Stimulated activated CD4-positive, alpha-beta T cell treated with anti-CD3 and anti-CD28 coated beads, Interleukin-1b, Interleukin-23, amount 100 ng/mL, for 24 hours (primary cell): ENCODE data around the gene MYO10.
"Not testable (repeated sequence)": the region's sequence is repeated elsewhere in the genome, so short reads cannot be mapped to it uniquely, and the experiment has no call there.

Experiments used
- DNase-seq, 4 experiments: peaks; one replicate each; pipeline ENCODE4 v3.0.0-alpha.2; 2020; ENCODE audit warnings: low read depth in 4 of 4, low spot score in 1 of 4

The MYO10 gene

DNA sequence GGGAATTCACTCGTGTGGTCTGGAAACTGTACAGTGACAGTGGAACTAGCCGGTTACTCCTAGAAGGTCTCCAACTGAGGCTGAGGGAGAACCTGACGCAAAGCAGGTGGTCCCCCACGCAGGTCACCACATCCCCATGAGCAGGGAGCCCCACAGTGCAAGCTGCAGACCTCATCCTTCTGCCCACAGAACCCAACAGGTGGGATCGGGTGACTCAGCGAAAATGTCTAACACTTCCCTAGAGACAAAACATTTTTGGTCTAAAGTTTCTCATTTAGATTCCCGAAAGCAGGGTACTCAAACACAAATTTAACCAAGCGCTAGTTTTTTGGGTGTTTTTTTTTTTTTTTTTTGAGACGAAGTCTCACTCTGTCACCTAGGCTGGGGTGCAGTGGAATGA, 256.9 kb downstream of the MYO10 start:
- DNase-seq, result no peak

DNA sequence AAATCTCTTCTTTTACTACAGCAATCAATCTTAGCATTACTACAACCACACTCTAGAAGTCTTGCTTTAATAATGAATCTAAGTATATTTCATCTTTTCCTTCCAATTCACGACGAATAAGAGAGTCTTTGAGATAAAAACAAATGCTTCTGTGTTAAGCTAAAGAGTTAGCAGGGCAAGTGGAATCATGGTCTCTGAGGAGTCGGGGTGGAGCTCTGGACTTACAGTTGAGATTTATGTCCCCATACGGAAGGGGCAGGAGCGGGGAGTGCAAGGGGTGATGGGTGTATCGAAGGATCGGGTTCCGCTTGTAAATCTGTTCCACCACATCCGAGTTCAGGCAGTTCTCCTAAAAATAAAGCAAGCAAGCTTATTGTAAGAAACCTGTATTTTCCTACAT, 260.3 kb downstream of the MYO10 start:
- no peak for DNase-seq

DNA sequence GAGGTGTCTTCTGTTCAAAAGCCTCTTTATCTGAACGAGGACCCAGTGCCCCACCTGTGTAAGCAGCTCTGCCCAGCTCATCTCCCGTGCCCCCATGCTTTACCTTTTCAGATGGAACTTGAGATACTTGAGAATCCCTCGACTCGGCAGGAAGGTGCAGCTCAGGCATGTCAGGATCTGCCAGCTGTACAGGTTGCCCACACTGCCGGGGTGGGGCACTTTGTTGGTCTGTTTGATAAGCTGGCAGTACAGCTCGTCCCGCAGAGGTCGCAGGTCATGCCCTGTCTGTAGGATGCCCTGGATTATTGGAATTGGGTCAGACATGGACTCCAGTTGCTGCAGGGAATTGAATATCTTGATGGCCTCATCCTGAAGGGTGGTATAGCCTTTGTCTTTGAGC, 261.3 kb downstream of the MYO10 start:
- no peak for DNase-seq

DNA sequence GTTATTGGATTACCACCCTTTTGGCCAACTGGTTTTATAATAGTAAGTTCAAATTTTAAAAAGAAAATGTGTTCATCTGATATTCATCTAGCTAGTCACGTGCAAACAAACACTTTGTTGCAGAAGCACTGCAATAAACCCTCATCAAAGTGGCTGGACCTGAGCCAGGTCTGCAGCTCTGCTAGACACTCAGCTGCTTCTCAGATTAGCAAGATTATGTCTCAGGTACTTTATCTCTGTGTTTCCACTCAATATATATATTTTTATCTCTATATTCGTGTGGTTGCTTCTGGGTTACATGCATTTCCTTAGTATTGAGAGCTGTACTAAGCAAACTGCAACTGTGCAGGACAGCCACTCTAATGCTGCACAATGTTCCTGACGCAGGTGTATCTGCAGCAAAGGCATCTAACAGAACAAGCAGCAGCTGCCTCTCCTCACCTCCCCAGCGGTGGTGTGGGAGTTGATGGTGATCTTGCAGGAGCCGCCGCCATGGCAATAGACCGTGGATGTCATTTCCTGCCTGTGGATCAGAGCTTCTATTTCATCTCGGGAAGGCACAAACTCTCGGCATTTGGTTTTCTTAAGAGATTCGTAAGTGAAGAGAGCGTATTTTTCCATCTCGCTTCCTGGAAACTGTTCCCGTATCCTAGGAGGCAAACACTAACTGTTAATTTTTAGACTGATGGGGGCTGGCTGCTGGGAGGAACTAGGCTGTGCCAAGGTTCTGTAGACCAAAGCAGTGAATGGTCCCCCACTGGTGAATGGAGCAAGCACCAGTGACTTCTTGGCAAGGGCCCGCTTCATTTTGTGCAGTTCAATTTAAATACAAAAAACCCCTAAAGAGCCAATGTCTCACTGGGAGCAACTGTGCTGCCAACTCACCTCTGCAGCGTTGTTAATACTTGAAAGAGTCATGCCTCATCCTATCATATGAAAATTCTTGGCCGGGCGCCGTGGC, 262.6 kb downstream of the MYO10 start:
- DNase-seq, result no peak

DNA sequence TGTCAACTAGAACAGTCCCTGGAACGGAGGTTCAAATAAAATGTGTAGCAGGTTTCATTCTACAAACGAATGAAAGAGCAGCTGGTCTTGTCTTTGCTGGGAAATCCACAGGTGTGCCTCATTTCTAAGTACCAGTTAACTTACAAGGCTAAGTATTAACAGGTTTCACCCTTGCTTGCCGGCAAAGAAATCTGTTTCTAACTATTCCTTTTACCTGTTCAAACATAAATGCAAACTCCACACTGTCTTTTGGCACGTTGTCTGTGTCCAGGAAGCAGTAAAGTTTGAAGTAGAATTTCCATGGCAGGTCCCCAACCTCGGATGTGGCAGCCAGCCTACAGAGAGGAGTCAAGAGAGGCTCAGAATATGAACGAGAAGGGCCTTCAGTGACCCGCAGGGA, 264.9 kb downstream of the MYO10 start:
- no peak for DNase-seq

DNA sequence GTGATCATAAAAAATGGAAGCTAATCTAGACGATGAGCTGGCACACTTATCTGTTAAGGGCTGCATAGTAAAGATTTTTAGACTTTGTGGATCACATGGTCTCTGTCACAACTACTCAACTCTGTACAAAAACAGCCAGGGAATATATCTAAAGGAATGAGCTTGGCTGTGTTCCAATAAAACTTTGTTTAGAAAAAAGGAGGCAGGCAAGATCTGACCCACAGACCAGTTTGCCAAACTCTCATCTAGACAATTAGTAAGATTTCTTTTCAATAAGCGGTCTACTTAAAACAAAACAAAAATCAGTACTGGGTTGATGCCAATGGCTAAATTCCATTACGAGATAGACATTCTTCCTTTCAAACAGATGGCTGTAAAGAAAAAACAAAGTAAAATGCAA, 266.3 kb downstream of the MYO10 start:
- DNase-seq, result no peak

DNA sequence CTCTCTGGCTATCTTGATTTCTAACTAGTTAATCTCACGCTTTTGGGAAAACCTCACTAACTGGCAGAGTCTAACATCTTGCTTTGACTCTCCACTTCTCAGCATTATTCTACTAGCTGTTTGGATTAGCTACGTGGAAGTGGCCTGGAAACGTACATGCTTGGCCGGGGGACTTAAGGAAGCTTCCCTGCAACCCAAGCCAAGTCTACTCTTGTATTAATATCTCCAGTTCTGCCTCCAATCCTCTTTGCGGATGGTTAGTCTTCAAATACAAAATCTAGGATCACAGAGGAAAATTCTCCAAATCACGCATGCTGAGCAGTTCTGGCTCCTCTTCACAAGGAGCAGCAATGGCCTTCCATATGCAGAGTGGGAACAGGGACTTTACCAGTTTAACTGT, 267.5 kb downstream of the MYO10 start:
- no peak for DNase-seq

DNA sequence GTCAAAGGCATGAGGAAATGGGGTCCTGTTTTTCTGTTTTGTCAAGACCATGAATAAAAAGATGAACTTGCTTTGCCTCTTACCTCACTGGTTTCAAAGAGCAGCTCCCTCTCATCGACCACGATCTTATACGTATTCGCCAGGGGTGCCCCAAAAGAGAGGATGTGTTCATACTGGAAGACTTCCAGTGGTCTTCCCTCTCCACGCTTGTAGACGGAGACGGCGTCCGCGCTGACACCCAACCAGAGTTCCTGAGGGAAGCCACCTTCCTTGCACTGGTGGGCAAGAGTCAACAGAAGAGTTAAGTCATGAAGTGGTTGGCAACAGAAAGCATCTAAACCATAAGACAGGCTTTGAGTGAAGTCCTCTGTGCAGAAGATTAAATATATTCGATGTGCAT, 267.9 kb downstream of the MYO10 start:
- DNase-seq, result no peak

DNA sequence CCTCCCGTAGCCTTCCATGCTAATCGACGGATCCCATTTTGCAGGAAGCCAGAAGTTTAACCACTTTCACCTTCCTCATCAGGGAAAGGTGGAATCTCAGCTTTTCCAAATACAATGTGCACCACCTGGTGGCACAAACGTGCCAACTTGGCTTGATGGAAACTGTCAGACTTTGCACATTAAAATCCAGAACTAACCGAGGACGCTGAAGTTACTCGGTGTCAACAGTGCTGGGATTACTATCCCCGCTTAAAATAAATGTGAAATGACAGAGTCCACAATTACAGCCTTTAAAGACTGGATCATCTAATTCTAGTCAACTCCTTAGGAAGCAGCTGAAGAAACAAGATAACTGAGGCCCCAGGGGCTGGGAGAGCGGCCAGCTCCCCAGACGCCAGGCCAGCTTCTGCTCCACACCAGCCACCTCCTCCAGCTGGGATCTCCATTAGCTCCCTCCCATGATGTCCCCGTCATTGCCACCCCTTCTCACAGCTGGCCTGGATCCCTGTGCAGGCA, 269.1 kb downstream of the MYO10 start:
- DNase-seq, result no peak

DNA sequence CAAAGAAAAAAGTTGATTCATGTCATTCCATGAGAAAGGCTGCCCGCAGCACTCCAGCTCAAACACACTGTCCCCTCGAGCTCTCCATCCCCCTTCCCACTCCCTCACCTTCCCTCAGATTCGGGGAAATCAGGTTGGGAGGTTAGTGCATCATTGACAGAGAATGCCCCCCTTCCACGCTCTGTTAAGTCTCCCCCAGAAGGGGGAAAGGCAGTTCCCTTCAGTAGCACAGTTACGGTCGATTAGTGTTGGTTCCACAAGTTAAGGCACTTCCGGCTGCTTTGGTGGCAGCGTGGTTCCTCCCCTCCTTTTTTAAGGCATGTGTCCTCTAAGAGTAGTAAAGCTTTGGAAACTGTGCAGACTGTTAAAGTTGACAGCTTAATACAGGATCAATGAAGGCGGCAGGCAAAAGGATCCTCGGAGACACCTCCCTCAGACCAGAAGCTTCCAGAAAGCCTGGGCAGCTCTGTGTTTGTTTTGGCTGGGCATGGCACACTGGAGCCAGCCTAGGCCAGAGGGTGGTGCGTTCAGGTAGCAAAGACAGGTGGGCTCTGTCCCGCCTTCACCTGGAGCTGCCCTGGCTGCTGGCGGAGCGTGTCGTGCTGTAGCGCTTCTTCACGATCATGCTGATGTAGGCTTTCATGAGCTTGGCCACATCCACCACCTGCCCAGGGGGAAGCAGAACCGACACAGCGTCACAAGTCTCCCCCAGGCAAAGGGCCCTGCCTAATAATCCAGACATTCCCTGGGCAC, 269.8 kb downstream of the MYO10 start:
- DNase-seq, result no peak

DNA sequence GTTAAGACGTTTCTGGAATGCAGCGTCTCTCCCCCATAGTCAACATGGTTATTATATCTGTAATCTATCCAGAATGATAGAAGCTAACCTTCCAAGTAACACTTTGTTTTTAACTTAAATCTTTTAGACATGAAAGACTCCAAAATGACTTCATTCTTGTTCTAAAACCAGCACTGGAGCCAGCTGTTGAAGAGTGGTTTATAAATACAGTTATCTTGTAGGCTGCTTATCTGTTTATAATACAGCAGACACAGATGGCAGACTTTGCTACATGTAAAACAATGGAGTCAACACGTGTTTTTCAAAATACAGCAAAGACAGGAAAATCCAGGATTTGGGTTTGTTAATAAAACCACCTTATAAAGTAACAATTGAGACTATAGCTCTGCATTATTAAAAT, 270.5 kb downstream of the MYO10 start:
- DNase-seq, result no peak

DNA sequence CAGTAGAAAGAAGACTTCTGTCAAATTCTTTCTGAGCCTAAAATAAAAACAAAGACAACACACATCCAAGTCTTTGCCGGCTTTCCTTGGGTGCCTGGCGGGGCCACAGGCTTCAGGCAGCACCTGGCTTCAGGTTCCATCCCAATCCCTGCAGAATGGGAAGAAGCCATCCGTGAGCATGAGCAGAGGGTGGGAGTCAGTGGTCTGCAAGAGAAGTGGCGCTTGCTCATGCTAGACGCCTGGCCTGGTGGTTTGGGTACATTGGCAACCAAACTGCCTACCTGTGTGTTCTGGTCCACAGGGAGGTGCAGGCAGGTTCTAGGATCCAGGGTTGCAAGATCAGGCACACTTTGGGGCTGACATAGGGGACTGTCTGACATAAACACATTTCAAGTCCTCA, 271.7 kb downstream of the MYO10 start:
- DNase-seq, result no peak

DNA sequence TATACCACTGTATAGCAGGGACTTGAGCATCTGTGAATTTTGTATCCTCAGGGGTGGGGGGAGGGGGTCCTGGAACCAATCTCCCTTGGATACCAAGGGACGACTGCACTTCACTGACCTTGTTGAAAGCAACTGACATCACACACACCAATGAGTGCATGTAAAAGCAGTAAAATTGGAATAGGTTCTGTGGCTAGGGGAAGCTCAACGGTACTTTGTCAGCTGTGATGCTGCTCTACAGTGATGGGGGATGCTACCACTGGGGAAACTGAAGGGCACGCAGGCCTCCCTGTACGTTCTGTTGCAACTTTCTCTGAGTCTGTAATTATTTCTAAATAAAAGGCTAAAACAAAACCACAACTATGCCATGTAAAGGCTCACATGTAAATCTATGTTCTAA, 272.2 kb downstream of the MYO10 start:
- no peak for DNase-seq

DNA sequence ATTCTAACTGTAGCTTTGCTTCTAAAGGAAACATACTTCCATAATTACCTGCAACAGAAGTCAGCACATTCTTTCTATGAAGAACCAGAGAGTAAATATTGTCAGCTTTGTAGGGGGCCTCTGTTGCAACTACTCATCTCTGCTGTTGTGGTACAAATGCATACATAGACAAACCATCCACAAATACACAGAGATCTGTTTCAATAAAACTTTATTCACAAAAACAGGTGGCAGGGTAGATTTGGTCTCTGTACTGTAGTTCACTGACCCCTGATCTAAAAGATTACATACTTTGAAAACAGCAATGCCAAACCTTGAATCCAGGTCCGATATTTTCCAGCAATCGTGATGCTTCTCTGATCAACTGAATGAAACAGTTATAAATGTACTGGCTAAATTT, 274.4 kb downstream of the MYO10 start:
- DNase-seq, result no peak

DNA sequence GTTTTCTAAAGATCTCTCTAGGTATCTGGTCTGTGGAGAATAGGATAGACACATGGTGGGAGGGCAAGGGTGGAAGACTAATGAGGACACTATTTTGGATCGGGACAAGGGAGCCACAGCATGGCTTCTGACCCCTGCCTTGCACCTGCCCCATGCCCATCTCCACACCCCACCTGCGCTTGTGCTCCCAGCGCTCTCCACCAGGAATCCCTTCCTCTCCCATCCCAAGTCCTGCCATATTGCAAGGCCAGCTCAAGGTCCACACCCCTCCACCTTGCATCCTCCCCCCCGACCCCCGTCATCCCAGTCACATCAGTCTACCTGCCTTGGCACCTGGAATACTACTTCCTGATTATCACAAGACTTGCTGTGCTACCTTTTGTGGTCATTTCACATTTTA, 275.1 kb downstream of the MYO10 start:
- DNase-seq, result no peak

DNA sequence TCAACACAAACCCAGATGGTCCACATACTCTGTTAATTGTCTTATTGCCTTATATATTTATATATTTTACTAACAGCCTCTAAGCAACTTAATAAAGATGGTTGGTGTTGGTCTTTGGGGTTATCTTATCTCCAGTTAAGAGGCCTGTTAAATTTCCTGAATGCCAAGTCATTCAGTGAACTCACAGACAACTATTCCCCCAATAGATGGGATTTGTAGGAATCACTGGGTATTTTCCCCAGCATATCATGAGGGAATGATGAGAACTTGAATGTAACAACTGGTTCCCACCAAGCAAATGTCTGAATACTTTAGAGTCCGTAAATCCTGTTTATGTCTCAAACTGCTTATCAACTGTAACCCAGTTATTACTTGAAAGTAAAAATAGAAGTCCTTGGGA, 276.6 kb downstream of the MYO10 start:
- no peak for DNase-seq

DNA sequence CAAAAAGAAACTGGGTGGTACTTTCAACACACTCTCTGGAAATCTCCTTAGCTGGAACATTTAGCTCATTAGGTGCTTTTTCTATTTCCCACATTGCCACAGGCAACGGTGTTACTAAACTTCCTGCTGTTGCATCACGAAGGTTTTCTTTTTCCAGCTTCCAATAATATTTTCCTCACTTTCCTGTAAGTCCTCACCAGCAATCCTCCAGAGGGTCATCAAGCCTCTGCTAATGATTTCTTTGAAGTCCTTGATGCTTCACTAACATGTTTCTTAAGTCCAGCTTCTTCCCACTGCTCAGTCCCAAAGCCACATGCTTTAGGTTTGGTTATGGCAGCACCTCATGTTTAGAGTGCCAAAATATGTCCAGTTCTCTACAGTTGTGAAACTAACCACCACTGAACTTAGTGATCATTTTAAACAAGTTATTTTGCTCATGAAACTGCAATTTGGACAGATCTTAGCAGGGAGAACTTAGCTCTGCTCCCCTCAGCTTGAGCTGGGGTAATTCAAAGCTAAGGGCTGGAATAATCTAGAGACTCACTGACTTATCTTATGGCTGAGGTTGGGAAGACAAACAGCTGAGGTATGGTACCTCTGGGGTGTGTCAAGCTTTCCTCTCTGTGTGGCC, 279.4 kb downstream of the MYO10 start:
- DNase-seq, result no peak

DNA sequence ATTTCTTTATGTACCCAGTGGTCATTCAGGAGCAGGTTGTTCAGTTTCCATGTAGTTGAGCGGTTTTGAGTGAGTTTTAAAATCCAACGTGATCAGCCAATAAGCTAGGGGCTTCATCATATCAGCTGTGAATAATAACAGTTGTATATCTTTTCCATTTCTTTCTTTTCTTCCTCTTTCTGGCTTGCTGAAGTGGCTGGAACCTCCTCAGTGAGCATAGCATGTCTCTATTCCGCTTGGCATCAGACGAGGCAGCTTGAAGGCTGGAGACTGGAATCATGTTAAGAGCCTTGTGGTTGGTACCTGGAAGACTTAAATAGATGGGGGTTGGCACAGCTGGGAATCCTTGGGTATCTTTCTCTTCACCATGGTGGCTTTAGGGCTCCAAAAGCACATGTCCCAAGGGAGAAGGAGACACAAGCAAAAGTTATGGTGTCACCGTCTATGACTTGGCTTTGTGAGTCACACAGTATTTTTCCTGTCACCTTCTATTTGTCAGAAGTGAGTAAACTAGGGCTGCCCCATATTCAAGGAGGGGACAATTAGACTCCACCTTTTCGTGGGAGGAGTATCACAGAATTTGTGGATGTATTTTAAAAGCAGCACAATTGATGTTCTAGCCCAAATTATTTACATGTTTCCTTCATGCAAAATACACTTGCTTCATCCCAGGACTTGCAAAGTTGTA, 281.3 kb downstream of the MYO10 start:
- no peak for DNase-seq

DNA sequence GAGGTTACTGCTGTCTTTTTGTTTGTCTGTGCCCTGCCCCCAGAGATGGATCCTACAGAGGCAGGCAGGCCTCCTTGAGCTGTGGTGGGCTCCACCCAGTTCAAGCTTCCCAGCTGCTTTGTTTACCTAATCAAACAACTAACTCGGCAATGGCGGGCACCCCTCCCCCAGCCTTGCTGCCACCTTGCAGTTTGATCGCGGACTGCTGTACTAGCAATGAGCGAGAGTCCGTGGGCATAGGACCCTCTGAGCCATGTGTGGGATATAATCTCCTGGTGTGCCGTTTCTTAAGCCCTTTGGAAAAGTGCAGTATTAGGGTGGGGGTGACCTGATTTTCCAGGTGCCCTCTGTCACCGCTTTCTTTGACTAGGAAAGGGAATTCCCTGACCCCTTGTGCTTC, 287.3 kb downstream of the MYO10 start:
- DNase-seq, result not testable (repeated sequence)

DNA sequence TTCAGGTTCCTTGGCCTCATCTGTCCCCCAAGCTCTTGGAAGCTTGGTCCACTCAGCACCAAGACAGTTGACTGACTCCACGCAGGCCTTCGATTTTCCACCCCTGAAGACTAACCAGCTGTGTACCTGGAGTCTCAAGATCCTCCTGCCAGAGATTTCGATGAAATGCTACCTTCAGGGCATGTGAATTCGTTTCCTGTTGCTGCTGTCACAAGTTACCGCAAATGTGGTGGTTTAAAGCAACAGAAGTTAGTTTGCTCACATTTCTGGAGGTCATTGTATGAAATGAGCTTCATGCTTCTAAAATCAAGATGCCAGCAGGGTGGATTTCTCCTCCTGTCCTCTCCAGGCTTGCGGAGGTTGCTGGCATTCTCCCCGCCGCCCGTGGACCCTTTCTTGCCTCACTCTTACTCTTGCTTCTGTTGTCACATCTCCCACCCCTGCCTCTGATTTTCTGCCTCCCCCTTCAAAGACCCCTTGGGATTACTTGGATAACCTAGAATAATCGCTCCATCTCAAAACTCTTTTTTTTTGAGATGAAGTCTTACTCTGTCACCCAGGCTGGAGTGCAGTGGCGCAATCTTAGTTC, 291.7 kb downstream of the MYO10 start:
- no peak for DNase-seq

DNA sequence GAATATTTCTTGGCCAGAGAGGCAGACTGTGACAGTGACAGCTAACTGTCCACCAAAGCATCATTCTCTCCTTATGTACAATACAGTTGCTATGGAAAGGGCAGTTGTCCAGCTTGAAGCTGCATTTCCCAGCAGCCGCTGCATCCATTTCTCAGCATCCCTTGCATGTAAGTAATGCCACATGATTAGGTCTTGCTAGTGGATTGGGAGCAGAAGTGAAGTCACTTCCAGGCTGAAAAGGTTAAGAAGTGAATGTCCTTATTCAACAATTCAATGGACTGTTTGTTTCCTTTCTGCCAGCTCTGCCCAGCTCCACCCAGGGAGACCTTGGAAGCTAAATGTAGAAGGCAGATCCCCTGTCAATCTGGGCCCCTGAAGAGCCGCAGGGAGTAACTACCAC, 293.2 kb downstream of the MYO10 start:
- DNase-seq, result no peak
